Chondrocyte (in vitro differentiated cells): ENCODE results near the gene TAS2R1. TPM values are rescaled to one million over a fixed set of nuclear protein-coding genes. Genes with fewer than 3 reads are reported as not detected.

ENCODE experiments used
- DNase-seq: peaks from one replicate; pipeline ENCODE4 v3.0.0; 2021; ENCODE audit warnings: mixed read lengths, low spot score
- H3K27ac Mint-ChIP-seq: one replicate; pipeline ENCODE4 v1.8.0; 2021; ENCODE audit warnings: mild to moderate bottlenecking, moderate library complexity, mixed read lengths; ENCODE audit not compliant: unreplicated experiment
- H3K27me3 Mint-ChIP-seq: 2 replicates; pipeline ENCODE4 v1.8.0; 2021; ENCODE audit warnings: low read depth, mixed read lengths
- H3K36me3 Mint-ChIP-seq: 2 replicates; pipeline ENCODE4 v1.8.0; 2021; ENCODE audit warnings: low read depth, mixed read lengths
- H3K4me1 Mint-ChIP-seq: 2 replicates; pipeline ENCODE4 v1.8.0; 2021; ENCODE audit warnings: low read depth, mild to moderate bottlenecking, mixed read lengths
- H3K4me3 Mint-ChIP-seq: one replicate; pipeline ENCODE4 v1.8.0; 2021; ENCODE audit warnings: mild to moderate bottlenecking, moderate library complexity, mixed read lengths; ENCODE audit not compliant: unreplicated experiment
- H3K9me3 Mint-ChIP-seq: 2 replicates; pipeline ENCODE4 v1.8.0; 2021; ENCODE audit warnings: low read depth, mixed read lengths
- CTCF ChIP-seq: fragments of 200-600 bp; sonication (generic); IDR thresholded peaks from 2 replicates; pipeline ENCODE4 v1.5.0; 2021; ENCODE audit warnings: antibody characterized with exemption, mild to moderate bottlenecking, moderate library complexity
- total RNA-seq: library from RNA; stranded (reverse); gene quantifications from 3 replicates; pipeline ENCODE4 v1.2.1, GENCODE V29; 2021

Gene TAS2R1
- total RNA-seq, 1 donor from 2014 or later, result 1.6 TPM

- TF ChIP-seq CTCF, result no peak
- peaks cover 13% of the 10 kb centered on the region for H3K4me1 Mint-ChIP-seq
- H3K9me3 Mint-ChIP-seq, result no peaks in the 10 kb centered on the region
- no peak overlapping the region for H3K4me3 Mint-ChIP-seq
- H3K27me3 Mint-ChIP-seq, result no peaks in the 10 kb centered on the region
- H3K36me3 Mint-ChIP-seq, result no peaks in the 10 kb centered on the region
- H3K27ac Mint-ChIP-seq, result no peak overlapping the region
- DNase-seq, result no peak
These were observed 35.2 kb downstream of the TAS2R1 start for GRCh38 chr5:9594913-9595312.

GRCh38 chr5:9589049-9589835 lies 40.9 kb downstream of the TAS2R1 start:
- no peak for DNase-seq
- H3K27me3 Mint-ChIP-seq, result no peaks in the 10 kb centered on the region
- no peak overlapping the region for H3K4me3 Mint-ChIP-seq
- H3K9me3 Mint-ChIP-seq, result no peaks in the 10 kb centered on the region
- H3K4me1 Mint-ChIP-seq, result peaks cover 16% of the 10 kb centered on the region
- H3K36me3 Mint-ChIP-seq, result no peaks in the 10 kb centered on the region
- no peak for TF ChIP-seq CTCF
- H3K27ac Mint-ChIP-seq, result no peak overlapping the region

GRCh38 chr5:9588254-9588653 lies 41.9 kb downstream of the TAS2R1 start:
- H3K27me3 Mint-ChIP-seq, result no peaks in the 10 kb centered on the region
- H3K4me1 Mint-ChIP-seq, result peaks cover 16% of the 10 kb centered on the region
- H3K4me3 Mint-ChIP-seq, result no peak overlapping the region
- TF ChIP-seq CTCF, result no peak
- H3K9me3 Mint-ChIP-seq, result no peaks in the 10 kb centered on the region
- H3K36me3 Mint-ChIP-seq, result no peaks in the 10 kb centered on the region
- no peak for DNase-seq
- H3K27ac Mint-ChIP-seq, result no peak overlapping the region

- Mint-ChIP-seq H3K4me3 (no peak overlapping the region), H3K27ac (no peak overlapping the region), H3K36me3 (no peaks in the 10 kb centered on the region), H3K9me3 (no peaks in the 10 kb centered on the region), H3K27me3 (no peaks in the 10 kb centered on the region), H3K4me1 (peaks cover 16% of the 10 kb centered on the region)
- no peak for DNase-seq
- no peak for TF ChIP-seq CTCF
These were observed 43.0 kb downstream of the TAS2R1 start for GRCh38 chr5:9587135-9587534.

- no peaks in the 10 kb centered on the region for H3K9me3 Mint-ChIP-seq
- no peaks in the 10 kb centered on the region for H3K27me3 Mint-ChIP-seq
- no peaks in the 10 kb centered on the region for H3K36me3 Mint-ChIP-seq
- TF ChIP-seq CTCF, result no peak
- no peaks in the 10 kb centered on the region for H3K4me1 Mint-ChIP-seq
- no peak overlapping the region for H3K27ac Mint-ChIP-seq
- DNase-seq, result no peak
- H3K4me3 Mint-ChIP-seq, result no peak overlapping the region
These were observed 47.7 kb downstream of the TAS2R1 start for GRCh38 chr5:9582406-9582805.

Other genes with a start within 250 kb of the TAS2R1 start
- gene SEMA5A, start 84.3 kb downstream of the TAS2R1 start, total RNA-seq, result 81.2 to 249 TPM (median 239 TPM) in 3 replicates